K562 (cell line): ENCODE results near the gene SNX4. TPM values are rescaled to one million over a fixed set of nuclear protein-coding genes. Genes with fewer than 3 reads are reported as not detected.

Experiments
- BRD9 ChIP-seq: fragments of 450-650 bp; IDR thresholded peaks from 2 replicates; pipeline ENCODE4 v1.6.1; 2018; ENCODE audit warnings: low read depth; ENCODE audit not compliant: partially characterized antibody
- ELF2 ChIP-seq: fragments of 250-450 bp; sonication (Bioruptor Pico); IDR thresholded peaks from 2 replicates; pipeline ENCODE4 v1.5.0; 2021; ENCODE audit warnings: mild to moderate bottlenecking
- FOSL1 ChIP-seq: fragments of 200-800 bp; sonication (Bioruptor generic); conservative IDR thresholded peaks from 2 replicates; pipeline ENCODE4 v1.6.1; 2016; ENCODE audit warnings: missing genetic modification characterization, missing compliant biosample characterization
- FOXJ3 ChIP-seq: sonication (generic); formaldehyde crosslinking; IDR thresholded peaks from 2 replicates; pipeline ENCODE4 v1.4.0; 2020; ENCODE audit warnings: mild to moderate bottlenecking, missing genetic modification reagents
- HSF4 ChIP-seq: fragments of 250-450 bp; sonication (Bioruptor Pico); IDR thresholded peaks from 2 replicates; pipeline ENCODE4 v2.1.2; 2022; ENCODE audit warnings: mild to moderate bottlenecking, moderate library complexity, borderline replicate concordance
- ILF3 ChIP-seq: fragments of 450-650 bp; IDR thresholded peaks from 2 replicates; pipeline ENCODE4 v1.6.1; 2018; ENCODE audit warnings: antibody characterized with exemption, mild to moderate bottlenecking, moderate library complexity, borderline replicate concordance
- NFIC ChIP-seq: fragments of 450-650 bp; IDR thresholded peaks from 2 replicates; pipeline ENCODE4 v1.6.1; 2017; ENCODE audit warnings: mild to moderate bottlenecking, inconsistent platforms
- POU5F1 ChIP-seq: fragments of 150-350 bp; IDR thresholded peaks from 2 replicates; pipeline ENCODE4 v1.6.1; 2014; ENCODE audit warnings: borderline replicate concordance, low read length, low read depth, mild to moderate bottlenecking; ENCODE audit not compliant: partially characterized antibody
- TEAD4 ChIP-seq, 2 experiments: sonication (generic) in 1 of 2; formaldehyde crosslinking in 1 of 2; IDR thresholded peaks; 2 replicates each; pipeline versions ENCODE4 v1.6.1 to v1.8.0; 2012 to 2022; ENCODE audit warnings: borderline replicate concordance in 1 of 2, inconsistent platforms in 1 of 2, low read length in 1 of 2, mild to moderate bottlenecking in 1 of 2, missing genetic modification reagents in 1 of 2
- TRIM28 ChIP-seq: fragments of 450-650 bp; IDR thresholded peaks from 2 replicates; pipeline ENCODE4 v1.6.1; 2017
- ZEB2 ChIP-seq: fragments of 450-650 bp; IDR thresholded peaks from 2 replicates; pipeline ENCODE4 v1.6.1; 2016
- ZNF133 ChIP-seq: fragments of 250-450 bp; sonication (Bioruptor Pico); IDR thresholded peaks from 2 replicates; pipeline ENCODE4 v1.4.0; 2020; ENCODE audit warnings: mild to moderate bottlenecking
- ZNF174 ChIP-seq: fragments of 250-450 bp; sonication (Bioruptor Pico); IDR thresholded peaks from 2 replicates; pipeline ENCODE4 v1.4.0; 2020; ENCODE audit warnings: mild to moderate bottlenecking
- ZNF239 ChIP-seq: fragments of 250-450 bp; sonication (Bioruptor Pico); IDR thresholded peaks from 2 replicates; pipeline ENCODE4 v1.4.0; 2020; ENCODE audit warnings: mild to moderate bottlenecking
- ZNF589 ChIP-seq: fragments of 200-800 bp; sonication (Bioruptor generic); IDR thresholded peaks from 2 replicates; pipeline ENCODE4 v1.6.1; 2016; ENCODE audit warnings: low read depth, missing genetic modification characterization, missing compliant biosample characterization
- ZNF695 ChIP-seq: fragments of 450-650 bp; formaldehyde crosslinking; IDR thresholded peaks from 2 replicates; pipeline ENCODE4 v1.4.0; 2020; ENCODE audit warnings: mild to moderate bottlenecking, moderate library complexity
- polyA plus RNA-seq, 8 experiments: library from polyadenylated mRNA; depleted of rRNA in 4 of 8; stranded (reverse) in 5 of 8; unstranded in 3 of 8; fragments of >200 nt; fragmentation: Nextera tagmentation in 2 of 8; fragmentation: Illumina TruSeq in 1 of 8; extraction: Ambion mirVana in 2 of 8; extraction: Trizol in 1 of 8; gene quantifications; 2 replicates each; pipeline versions ENCODE4 v1.2.1 to v1.2.3, GENCODE V29; 2011 to 2014; ENCODE audit warnings: inconsistent platforms in 1 of 8, missing spikeins in 1 of 8
- total RNA-seq, 7 experiments: library from RNA; depleted of rRNA in 6 of 7; stranded (reverse); fragments of >200 nt in 6 of 7; fragmentation: Illumina TruSeq in 2 of 7; extraction: Trizol in 2 of 7; gene quantifications; 2 replicates each; pipeline versions ENCODE4 v1.2.1 to v1.2.3, GENCODE V29; 2011 to 2021; ENCODE audit warnings: low replicate concordance in 1 of 7
- TF ChIP-seq, protein P1 (sequence below): fragments of 450-650 bp; IDR thresholded peaks from 2 replicates; pipeline ENCODE4 v1.6.1; 2016; ENCODE audit warnings: mild to moderate bottlenecking, moderate library complexity
- TF ChIP-seq, protein P2 (sequence below): fragments of 250-450 bp; sonication (Bioruptor Pico); IDR thresholded peaks from 2 replicates; pipeline ENCODE4 v1.4.0; 2020; ENCODE audit warnings: mild to moderate bottlenecking, moderate library complexity

SNX4 gene
- total and polyA plus RNA-seq, 9 of the 15 experiments (the other 6 are each of a cell fraction or from before 2014, with no cell fraction given), result 11.4 to 40.3 (median 30.0) TPM

DNA sequence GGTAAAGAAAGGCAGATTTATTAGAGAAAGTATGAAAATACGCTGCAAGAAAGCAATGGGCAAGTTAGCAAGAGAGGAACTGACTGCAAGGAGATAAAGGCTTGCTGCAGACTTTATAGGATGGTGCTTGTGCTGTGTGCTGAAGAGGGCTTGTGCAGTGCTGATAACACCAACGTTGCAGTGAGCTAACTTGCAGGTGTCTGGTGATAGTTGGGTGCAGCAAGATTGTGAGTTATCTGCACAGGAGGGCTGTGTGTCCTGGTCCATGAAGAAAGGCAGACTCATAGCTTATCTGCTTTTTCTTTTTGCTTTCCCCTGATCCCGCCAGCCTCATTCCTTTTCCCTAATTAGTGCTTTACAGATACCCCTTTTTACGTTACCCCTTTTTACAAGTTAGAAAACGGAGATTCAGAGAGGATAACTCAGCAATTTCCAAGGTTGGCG lies 86.9 kb downstream of the SNX4 start (continued):
- TF ChIP-seq, protein P1, sequence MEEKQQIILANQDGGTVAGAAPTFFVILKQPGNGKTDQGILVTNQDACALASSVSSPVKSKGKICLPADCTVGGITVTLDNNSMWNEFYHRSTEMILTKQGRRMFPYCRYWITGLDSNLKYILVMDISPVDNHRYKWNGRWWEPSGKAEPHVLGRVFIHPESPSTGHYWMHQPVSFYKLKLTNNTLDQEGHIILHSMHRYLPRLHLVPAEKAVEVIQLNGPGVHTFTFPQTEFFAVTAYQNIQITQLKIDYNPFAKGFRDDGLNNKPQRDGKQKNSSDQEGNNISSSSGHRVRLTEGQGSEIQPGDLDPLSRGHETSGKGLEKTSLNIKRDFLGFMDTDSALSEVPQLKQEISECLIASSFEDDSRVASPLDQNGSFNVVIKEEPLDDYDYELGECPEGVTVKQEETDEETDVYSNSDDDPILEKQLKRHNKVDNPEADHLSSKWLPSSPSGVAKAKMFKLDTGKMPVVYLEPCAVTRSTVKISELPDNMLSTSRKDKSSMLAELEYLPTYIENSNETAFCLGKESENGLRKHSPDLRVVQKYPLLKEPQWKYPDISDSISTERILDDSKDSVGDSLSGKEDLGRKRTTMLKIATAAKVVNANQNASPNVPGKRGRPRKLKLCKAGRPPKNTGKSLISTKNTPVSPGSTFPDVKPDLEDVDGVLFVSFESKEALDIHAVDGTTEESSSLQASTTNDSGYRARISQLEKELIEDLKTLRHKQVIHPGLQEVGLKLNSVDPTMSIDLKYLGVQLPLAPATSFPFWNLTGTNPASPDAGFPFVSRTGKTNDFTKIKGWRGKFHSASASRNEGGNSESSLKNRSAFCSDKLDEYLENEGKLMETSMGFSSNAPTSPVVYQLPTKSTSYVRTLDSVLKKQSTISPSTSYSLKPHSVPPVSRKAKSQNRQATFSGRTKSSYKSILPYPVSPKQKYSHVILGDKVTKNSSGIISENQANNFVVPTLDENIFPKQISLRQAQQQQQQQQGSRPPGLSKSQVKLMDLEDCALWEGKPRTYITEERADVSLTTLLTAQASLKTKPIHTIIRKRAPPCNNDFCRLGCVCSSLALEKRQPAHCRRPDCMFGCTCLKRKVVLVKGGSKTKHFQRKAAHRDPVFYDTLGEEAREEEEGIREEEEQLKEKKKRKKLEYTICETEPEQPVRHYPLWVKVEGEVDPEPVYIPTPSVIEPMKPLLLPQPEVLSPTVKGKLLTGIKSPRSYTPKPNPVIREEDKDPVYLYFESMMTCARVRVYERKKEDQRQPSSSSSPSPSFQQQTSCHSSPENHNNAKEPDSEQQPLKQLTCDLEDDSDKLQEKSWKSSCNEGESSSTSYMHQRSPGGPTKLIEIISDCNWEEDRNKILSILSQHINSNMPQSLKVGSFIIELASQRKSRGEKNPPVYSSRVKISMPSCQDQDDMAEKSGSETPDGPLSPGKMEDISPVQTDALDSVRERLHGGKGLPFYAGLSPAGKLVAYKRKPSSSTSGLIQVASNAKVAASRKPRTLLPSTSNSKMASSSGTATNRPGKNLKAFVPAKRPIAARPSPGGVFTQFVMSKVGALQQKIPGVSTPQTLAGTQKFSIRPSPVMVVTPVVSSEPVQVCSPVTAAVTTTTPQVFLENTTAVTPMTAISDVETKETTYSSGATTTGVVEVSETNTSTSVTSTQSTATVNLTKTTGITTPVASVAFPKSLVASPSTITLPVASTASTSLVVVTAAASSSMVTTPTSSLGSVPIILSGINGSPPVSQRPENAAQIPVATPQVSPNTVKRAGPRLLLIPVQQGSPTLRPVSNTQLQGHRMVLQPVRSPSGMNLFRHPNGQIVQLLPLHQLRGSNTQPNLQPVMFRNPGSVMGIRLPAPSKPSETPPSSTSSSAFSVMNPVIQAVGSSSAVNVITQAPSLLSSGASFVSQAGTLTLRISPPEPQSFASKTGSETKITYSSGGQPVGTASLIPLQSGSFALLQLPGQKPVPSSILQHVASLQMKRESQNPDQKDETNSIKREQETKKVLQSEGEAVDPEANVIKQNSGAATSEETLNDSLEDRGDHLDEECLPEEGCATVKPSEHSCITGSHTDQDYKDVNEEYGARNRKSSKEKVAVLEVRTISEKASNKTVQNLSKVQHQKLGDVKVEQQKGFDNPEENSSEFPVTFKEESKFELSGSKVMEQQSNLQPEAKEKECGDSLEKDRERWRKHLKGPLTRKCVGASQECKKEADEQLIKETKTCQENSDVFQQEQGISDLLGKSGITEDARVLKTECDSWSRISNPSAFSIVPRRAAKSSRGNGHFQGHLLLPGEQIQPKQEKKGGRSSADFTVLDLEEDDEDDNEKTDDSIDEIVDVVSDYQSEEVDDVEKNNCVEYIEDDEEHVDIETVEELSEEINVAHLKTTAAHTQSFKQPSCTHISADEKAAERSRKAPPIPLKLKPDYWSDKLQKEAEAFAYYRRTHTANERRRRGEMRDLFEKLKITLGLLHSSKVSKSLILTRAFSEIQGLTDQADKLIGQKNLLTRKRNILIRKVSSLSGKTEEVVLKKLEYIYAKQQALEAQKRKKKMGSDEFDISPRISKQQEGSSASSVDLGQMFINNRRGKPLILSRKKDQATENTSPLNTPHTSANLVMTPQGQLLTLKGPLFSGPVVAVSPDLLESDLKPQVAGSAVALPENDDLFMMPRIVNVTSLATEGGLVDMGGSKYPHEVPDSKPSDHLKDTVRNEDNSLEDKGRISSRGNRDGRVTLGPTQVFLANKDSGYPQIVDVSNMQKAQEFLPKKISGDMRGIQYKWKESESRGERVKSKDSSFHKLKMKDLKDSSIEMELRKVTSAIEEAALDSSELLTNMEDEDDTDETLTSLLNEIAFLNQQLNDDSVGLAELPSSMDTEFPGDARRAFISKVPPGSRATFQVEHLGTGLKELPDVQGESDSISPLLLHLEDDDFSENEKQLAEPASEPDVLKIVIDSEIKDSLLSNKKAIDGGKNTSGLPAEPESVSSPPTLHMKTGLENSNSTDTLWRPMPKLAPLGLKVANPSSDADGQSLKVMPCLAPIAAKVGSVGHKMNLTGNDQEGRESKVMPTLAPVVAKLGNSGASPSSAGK, result no peak
- TF ChIP-seq ILF3 (0 out of 2 replicates have a peak, but pooled peaks have one; percentile 46), ZNF239 (CRISPR knock-in tag) (no peak; the same call in 1 of the 2 replicates), NFIC (peak; percentile 98), ZNF174 (no peak), BRD9 (no peak), ZEB2 (peak; percentile 90), POU5F1 (no peak), HSF4 (CRISPR knock-in tag) (no peak), ZNF589 (CRISPR knock-in tag) (peak; percentile 88), FOXJ3 (no peak), ZNF133 (CRISPR knock-in tag) (no peak), FOSL1 (tag) (peak; percentile 72), TRIM28 (peak; percentile 84), TEAD4 (IDR thresholded peaks at IDR 0.05; ENCODE audit: low read length) (peak; percentile 99), TEAD4 (CRISPR knock-in tag; IDR thresholded peaks at IDR 0.05; ENCODE audit: borderline replicate concordance) (no peak), ZNF695 (CRISPR knock-in tag) (no peak), ELF2 (CRISPR knock-in tag) (no peak)
- TF ChIP-seq, protein P2, sequence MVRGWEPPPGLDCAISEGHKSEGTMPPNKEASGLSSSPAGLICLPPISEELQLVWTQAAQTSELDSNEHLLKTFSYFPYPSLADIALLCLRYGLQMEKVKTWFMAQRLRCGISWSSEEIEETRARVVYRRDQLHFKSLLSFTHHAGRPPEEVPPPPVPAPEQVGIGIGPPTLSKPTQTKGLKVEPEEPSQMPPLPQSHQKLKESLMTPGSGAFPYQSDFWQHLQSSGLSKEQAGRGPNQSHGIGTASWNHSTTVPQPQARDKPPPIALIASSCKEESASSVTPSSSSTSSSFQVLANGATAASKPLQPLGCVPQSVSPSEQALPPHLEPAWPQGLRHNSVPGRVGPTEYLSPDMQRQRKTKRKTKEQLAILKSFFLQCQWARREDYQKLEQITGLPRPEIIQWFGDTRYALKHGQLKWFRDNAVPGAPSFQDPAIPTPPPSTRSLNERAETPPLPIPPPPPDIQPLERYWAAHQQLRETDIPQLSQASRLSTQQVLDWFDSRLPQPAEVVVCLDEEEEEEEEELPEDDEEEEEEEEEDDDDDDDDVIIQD (CRISPR knock-in tag), result no peak
